IMR-90 (cell line): ENCODE measurements around the gene SPACA6. TPM values are rescaled to one million over a fixed set of nuclear protein-coding genes. Genes with fewer than 3 reads are reported as not detected.

ENCODE experiments used
- ATAC-seq: fragments of 200-7000 bp; cut with Tn5 transposase; 2 replicates; pipeline ENCODE4 v1.9.1; 2020; ENCODE audit warnings: low read depth, mild to moderate bottlenecking, moderate library complexity
- BruUV-seq: library from RNA; stranded (reverse); fragments of 400-500 nt; replicated peaks from 2 replicates; lab custom pipeline; 2021; lab: Mats Ljungman, UMichigan
- CTCF ChIA-PET: fragments of 300-600 bp; formaldehyde crosslinking; extraction: SDS; loops from one replicate; lab custom pipeline; 2021; ENCODE audit warnings: antibody characterized with exemption; lab: Yijun Ruan, JAX
- POLR2A ChIA-PET: fragments of 300-600 bp; sonication (Branson Sonifier 250); formaldehyde crosslinking; loops from one replicate; lab custom pipeline; 2022; ENCODE audit warnings: antibody characterized with exemption; ENCODE audit not compliant: unreplicated experiment; lab: Charles Lee
- DNase-seq: peaks from one replicate; pipeline ENCODE4 v3.0.0; 2013
- H2AFZ ChIP-seq: replicated peaks from 2 replicates; pipeline ENCODE3; 2013; ENCODE audit warnings: low read length, mild to moderate bottlenecking; ENCODE audit not compliant: poor library complexity
- H2AK5ac ChIP-seq: 2 replicates; pipeline ENCODE4 v1.6.1; 2013; ENCODE audit warnings: low read depth, low read length, inconsistent platforms
- H2AK9ac ChIP-seq: replicated peaks from 2 replicates; pipeline ENCODE3; 2013; ENCODE audit warnings: mild to moderate bottlenecking, low read depth, low read length, moderate library complexity; ENCODE audit not compliant: poor library complexity
- H2BK120ac ChIP-seq: 2 replicates; pipeline ENCODE4 v1.6.1; 2013; ENCODE audit warnings: low read depth, low read length, inconsistent platforms
- H2BK15ac ChIP-seq: 3 replicates; pipeline ENCODE4 v1.6.1; 2013; ENCODE audit warnings: low read depth, low read length, inconsistent platforms
- H2BK20ac ChIP-seq: 2 replicates; pipeline ENCODE4 v1.6.1; 2013; ENCODE audit warnings: low read depth, mild to moderate bottlenecking, inconsistent platforms, low read length, moderate library complexity
- H2BK5ac ChIP-seq: 2 replicates; pipeline ENCODE4 v1.6.1; 2013; ENCODE audit warnings: mild to moderate bottlenecking, low read depth, low read length, inconsistent platforms; ENCODE audit not compliant: poor library complexity, severe bottlenecking
- H3K14ac ChIP-seq: replicated peaks from 2 replicates; pipeline ENCODE4 v1.6.1; 2013; ENCODE audit warnings: low read depth, low read length, inconsistent platforms
- H3K18ac ChIP-seq: 2 replicates; pipeline ENCODE4 v1.6.1; 2013; ENCODE audit warnings: low read depth, low read length, control low read depth
- H3K23ac ChIP-seq: 2 replicates; pipeline ENCODE4 v1.6.1; 2013; ENCODE audit warnings: low read depth, low read length, inconsistent platforms
- H3K27ac ChIP-seq: 2 replicates; pipeline ENCODE4 v1.5.1; 2013; ENCODE audit warnings: mild to moderate bottlenecking, control low read depth, low read length; ENCODE audit not compliant: insufficient read depth
- H3K27me3 ChIP-seq: 2 replicates; pipeline ENCODE4 v1.6.1; 2013; ENCODE audit warnings: low read length; ENCODE audit not compliant: control insufficient read depth, insufficient read depth
- H3K36me3 ChIP-seq: 2 replicates; pipeline ENCODE4 v1.6.1; 2013; ENCODE audit warnings: low read length, mixed read lengths; ENCODE audit not compliant: control insufficient read depth, insufficient read depth
- H3K4ac ChIP-seq: 2 replicates; pipeline ENCODE4 v1.6.1; 2013; ENCODE audit warnings: low read depth, low read length, inconsistent platforms
- H3K4me1 ChIP-seq: 2 replicates; pipeline ENCODE4 v1.6.1; 2013; ENCODE audit warnings: low read length, mixed read lengths; ENCODE audit not compliant: control insufficient read depth, insufficient read depth
- H3K4me2 ChIP-seq: 2 replicates; pipeline ENCODE4 v1.6.1; 2013; ENCODE audit warnings: low read depth, mild to moderate bottlenecking, control low read depth, low read length, moderate library complexity
- H3K4me3 ChIP-seq: 2 replicates; pipeline ENCODE4 v1.5.1; 2013; ENCODE audit warnings: low read depth, mild to moderate bottlenecking, control low read depth, low read length, moderate library complexity; ENCODE audit not compliant: insufficient read depth
- H3K56ac ChIP-seq: 2 replicates; pipeline ENCODE4 v1.6.1; 2013; ENCODE audit warnings: low read length, inconsistent platforms; ENCODE audit not compliant: insufficient read depth; ENCODE audit errors: extremely low read depth
- H3K79me1 ChIP-seq, 2 experiments: 2 replicates each; pipeline ENCODE4 v1.6.1; 2013; ENCODE audit warnings: low read length in 2 of 2, inconsistent platforms in 1 of 2, low read depth in 1 of 2
- H3K9ac ChIP-seq: 2 replicates; pipeline ENCODE4 v1.6.1; 2013; ENCODE audit warnings: low read depth, low read length, control low read depth
- H3K9me1 ChIP-seq: 2 replicates; pipeline ENCODE4 v1.6.1; 2013; ENCODE audit warnings: low read length, inconsistent platforms; ENCODE audit not compliant: insufficient read depth
- H3K9me3 ChIP-seq: 2 replicates; pipeline ENCODE4 v1.6.1; 2013; ENCODE audit warnings: low read length; ENCODE audit not compliant: control insufficient read depth, insufficient read depth
- H4K20me1 ChIP-seq: 2 replicates; pipeline ENCODE4 v1.6.1; 2013; ENCODE audit warnings: low read length, inconsistent platforms; ENCODE audit not compliant: insufficient read depth
- H4K5ac ChIP-seq: 2 replicates; pipeline ENCODE4 v1.6.1; 2013; ENCODE audit warnings: mild to moderate bottlenecking, low read depth, low read length, control low read depth
- H4K8ac ChIP-seq, 2 experiments: 2 replicates each; pipeline ENCODE4 v1.6.1; 2013; ENCODE audit warnings: low read depth in 2 of 2, low read length in 2 of 2, control low read depth in 1 of 2, inconsistent platforms in 1 of 2
- H4K91ac ChIP-seq: 2 replicates; pipeline ENCODE4 v1.6.1; 2013; ENCODE audit warnings: low read depth, low read length, inconsistent platforms; ENCODE audit not compliant: insufficient read depth
- BHLHE40 ChIP-seq: fragments of 150-350 bp; IDR thresholded peaks from 2 replicates; pipeline ENCODE4 v1.6.1; 2016; ENCODE audit warnings: mild to moderate bottlenecking, low read depth, low read length
- CEBPB ChIP-seq: IDR thresholded peaks from 2 replicates; pipeline ENCODE4 v1.6.1; 2012; ENCODE audit warnings: low read depth, low read length, improper control_type of control experiment
- MAFK ChIP-seq: IDR thresholded peaks from 2 replicates; pipeline ENCODE4 v1.6.1; 2012; ENCODE audit warnings: low read depth, low read length, improper control_type of control experiment
- NFE2L2 ChIP-seq: fragments of 150-350 bp; IDR thresholded peaks from 2 replicates; pipeline ENCODE4 v1.6.1; 2016; ENCODE audit warnings: low read depth, mild to moderate bottlenecking, low read length
- POLR2A ChIP-seq: IDR thresholded peaks from 2 replicates; pipeline ENCODE4 v1.6.1; 2012; ENCODE audit warnings: mild to moderate bottlenecking, low read depth, low read length
- RAD21 ChIP-seq: IDR thresholded peaks from 2 replicates; pipeline ENCODE4 v1.6.1; 2012; ENCODE audit warnings: low read length, improper control_type of control experiment
- SMC3 ChIP-seq: fragments of 150-350 bp; IDR thresholded peaks from 2 replicates; pipeline ENCODE4 v1.6.1; 2016; ENCODE audit warnings: low read depth, mild to moderate bottlenecking, antibody characterized with exemption, low read length, moderate library complexity
- WGBS, 2 experiments: methylation state at CpG; one replicate each; pipeline versions ENCODE4 v1.1.5 to v1.1.7; 2013; ENCODE audit warnings: missing lambda C conversion rate in 2 of 2; ENCODE audit not compliant: insufficient read length in 1 of 2; ENCODE audit errors: extremely low coverage in 2 of 2; 5-methylcytosine and 5-hydroxymethylcytosine counted together
- dilution Hi-C: fragments of 300-500 bp; cut with HindIII; formaldehyde crosslinking; loops from one replicate; pipeline ENCODE4 v1.14.3; 2018; ENCODE audit warnings: low sequenced_read_pairs; ENCODE audit not compliant: unreplicated experiment
- in situ Hi-C: fragments of 300-500 bp; cut with MboI; formaldehyde crosslinking; loops from 3 replicates; pipeline ENCODE4 v1.14.3; 2019; ENCODE audit warnings: low sequenced_read_pairs, inconsistent platforms, mixed read lengths
- intact Hi-C: fragments of 100-400 bp; cut with micrococcal nuclease; formaldehyde crosslinking; loops from 2 replicates; pipeline ENCODE4 v1.10.0; 2022
- microRNA-seq, 2 experiments: library from miRNA; stranded (forward) in 1 of 2; unstranded in 1 of 2; fragments of 10-50 nt in 1 of 2; fragments of <30 nt in 1 of 2; gene quantifications in 1 of 2; microRNA quantifications in 1 of 2; one replicate each; pipeline versions ENCODE3 to v1.1.0; 2013 to 2020; ENCODE audit not compliant: insufficient read depth in 1 of 2, insufficient read length in 1 of 2, unreplicated experiment in 1 of 2
- polyA plus RNA-seq, 3 experiments: library from polyadenylated mRNA; depleted of rRNA; stranded (reverse); fragments of >200 nt; gene quantifications; 2 replicates each; pipeline ENCODE4 v1.2.3, GENCODE V29; 2012; ENCODE audit warnings: low replicate concordance in 1 of 3
- small RNA-seq, 5 experiments: library from RNA; depleted of rRNA; stranded (forward); fragments of <200 nt; gene quantifications; one replicate each; pipeline ENCODE3, GENCODE V24; 2012
- total RNA-seq: library from RNA; depleted of rRNA; stranded (reverse); fragments of >200 nt; gene quantifications from 2 replicates; pipeline ENCODE4 v1.2.3, GENCODE V29; 2012; rRNA removed
- TF ChIP-seq, protein P1 (sequence below): fragments of 150-350 bp; IDR thresholded peaks from 2 replicates; pipeline ENCODE4 v1.6.1; 2017; ENCODE audit warnings: mild to moderate bottlenecking, antibody characterized with exemption, low read length, low read depth
- TF ChIP-seq, protein P2 (sequence below): fragments of 150-350 bp; IDR thresholded peaks from 2 replicates; pipeline ENCODE4 v1.6.1; 2016; ENCODE audit warnings: low read depth, mild to moderate bottlenecking, low read length, moderate library complexity, borderline replicate concordance

The SPACA6 gene
- total and polyA plus RNA-seq, 2 of the 4 experiments (the other 2 are of a cell fraction): 1.3 to 13.6 TPM

DNA sequence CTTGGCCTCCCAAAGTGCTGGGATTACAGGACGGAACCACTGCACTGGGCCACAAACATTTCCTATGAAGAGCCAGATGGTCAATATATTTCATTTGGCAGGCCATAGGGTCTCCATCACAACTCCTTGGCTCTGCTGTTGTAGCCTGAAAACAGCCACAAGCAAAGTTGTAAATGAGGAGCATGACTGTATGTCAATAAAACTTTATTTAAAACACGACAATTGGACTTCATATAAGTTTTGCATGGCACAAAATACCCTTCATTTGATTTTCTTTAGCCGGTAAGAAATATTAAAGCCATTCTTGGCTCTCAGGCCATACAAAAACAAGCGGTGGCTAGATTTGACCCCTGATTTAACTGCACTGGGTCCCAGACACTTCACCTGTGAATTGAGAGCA, 61.6 kb downstream of the SPACA6 start:
- no peaks in the 10 kb centered on the region for H3K79me1 ChIP-seq
- H2AK9ac ChIP-seq: no peak overlapping the region
- no peak overlapping the region for H3K14ac ChIP-seq
- no peak overlapping the region for H3K23ac ChIP-seq
- ChIA-PET CTCF (no interaction called here), POLR2A (no interaction called here)
- H3K18ac ChIP-seq: no peak overlapping the region
- no peaks in the 10 kb centered on the region for H3K27me3 ChIP-seq
- BruUV-seq: no TSS peak
- H3K9me1 ChIP-seq: no peaks in the 10 kb centered on the region
- no peak overlapping the region for H3K9ac ChIP-seq
- H4K20me1 ChIP-seq: no peaks in the 10 kb centered on the region
- no peak for ATAC-seq
- H4K8ac ChIP-seq: no peak overlapping the region
- no peaks in the 10 kb centered on the region for H3K4me1 ChIP-seq
- no peak overlapping the region for H2AK5ac ChIP-seq
- H3K4me2 ChIP-seq: no peak overlapping the region
- H2BK20ac ChIP-seq: no peak overlapping the region
- in situ Hi-C loops (no loop called here), intact Hi-C loops (no loop called here), dilution Hi-C loops (no loop called here)
- no peak overlapping the region for H2BK5ac ChIP-seq
- no peak overlapping the region for H3K4me3 ChIP-seq
- H3K27ac ChIP-seq: no peak overlapping the region
- TF ChIP-seq RAD21 (no peak), SMC3 (no peak), MAFK (no peak), BHLHE40 (no peak), NFE2L2 (no peak), CEBPB (no peak), POLR2A (no peak)
- TF ChIP-seq, protein P1, sequence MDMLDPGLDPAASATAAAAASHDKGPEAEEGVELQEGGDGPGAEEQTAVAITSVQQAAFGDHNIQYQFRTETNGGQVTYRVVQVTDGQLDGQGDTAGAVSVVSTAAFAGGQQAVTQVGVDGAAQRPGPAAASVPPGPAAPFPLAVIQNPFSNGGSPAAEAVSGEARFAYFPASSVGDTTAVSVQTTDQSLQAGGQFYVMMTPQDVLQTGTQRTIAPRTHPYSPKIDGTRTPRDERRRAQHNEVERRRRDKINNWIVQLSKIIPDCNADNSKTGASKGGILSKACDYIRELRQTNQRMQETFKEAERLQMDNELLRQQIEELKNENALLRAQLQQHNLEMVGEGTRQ: no peak
- TF ChIP-seq, protein P2, sequence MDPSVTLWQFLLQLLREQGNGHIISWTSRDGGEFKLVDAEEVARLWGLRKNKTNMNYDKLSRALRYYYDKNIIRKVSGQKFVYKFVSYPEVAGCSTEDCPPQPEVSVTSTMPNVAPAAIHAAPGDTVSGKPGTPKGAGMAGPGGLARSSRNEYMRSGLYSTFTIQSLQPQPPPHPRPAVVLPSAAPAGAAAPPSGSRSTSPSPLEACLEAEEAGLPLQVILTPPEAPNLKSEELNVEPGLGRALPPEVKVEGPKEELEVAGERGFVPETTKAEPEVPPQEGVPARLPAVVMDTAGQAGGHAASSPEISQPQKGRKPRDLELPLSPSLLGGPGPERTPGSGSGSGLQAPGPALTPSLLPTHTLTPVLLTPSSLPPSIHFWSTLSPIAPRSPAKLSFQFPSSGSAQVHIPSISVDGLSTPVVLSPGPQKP: no peak
- H4K91ac ChIP-seq: no peak overlapping the region
- H3K4ac ChIP-seq: no peak overlapping the region
- H2AFZ ChIP-seq: no peak overlapping the region
- no peak overlapping the region for H2BK120ac ChIP-seq
- H3K36me3 ChIP-seq: no peaks in the 10 kb centered on the region
- no CpG with 5 or more reads among the region's 4 CpGs for WGBS, 2 experiments
- no peak overlapping the region for H4K5ac ChIP-seq
- H3K56ac ChIP-seq: no peak overlapping the region
- H3K9me3 ChIP-seq: peaks cover 6% of the 10 kb centered on the region
- H2BK15ac ChIP-seq: no peak overlapping the region
- no peak for DNase-seq

Small RNA genes within 50 kb of the gene (microRNA-seq; reads per million reads assigned to microRNA genes)
- gene AC018755.2 (ENCODE audit: insufficient read depth, insufficient read length): not detected
- 0 to 6,296 reads per million in 2 experiments for gene MIR125A (ENCODE audit: insufficient read depth in 1 of 2, insufficient read length in 1 of 2, unreplicated experiment in 1 of 2)
- gene MIR99B (ENCODE audit: insufficient read depth in 1 of 2, insufficient read length in 1 of 2, unreplicated experiment in 1 of 2): 1.0 to 11,557 reads per million in 2 experiments
- 0 to 7,627 reads per million in 2 experiments for gene MIRLET7E (ENCODE audit: insufficient read depth in 1 of 2, insufficient read length in 1 of 2, unreplicated experiment in 1 of 2)

Small RNA genes within 50 kb of the gene (small RNA-seq; reads per million reads assigned to genes)
- gene AC018755.2 (0 reads per million in 5 experiments), gene MIR125A (0 reads per million in 5 experiments), gene MIR99B (0 to 3.1 (median 0) reads per million in 5 experiments), gene MIRLET7E (0 reads per million in 5 experiments)

Other genes starting within 250 kb of the SPACA6 start
- gene SIGLEC8, start 234.9 kb upstream of the SPACA6 start, total RNA-seq: not detected in 2 replicates
- not detected in 2 replicates for gene SIGLEC8, start 234.9 kb upstream of the SPACA6 start, polyA plus RNA-seq (2012; rRNA removed)
- not detected in 2 replicates for gene CEACAM18, start 214.8 kb upstream of the SPACA6 start, total RNA-seq
- not detected in 2 replicates for gene CEACAM18, start 214.8 kb upstream of the SPACA6 start, polyA plus RNA-seq (2012; rRNA removed)
- not detected in 2 replicates for gene SIGLEC12, start 191.5 kb upstream of the SPACA6 start, total RNA-seq
- not detected in 2 replicates for gene SIGLEC12, start 191.5 kb upstream of the SPACA6 start, polyA plus RNA-seq (2012; rRNA removed)
- gene SIGLEC6, start 161.7 kb upstream of the SPACA6 start, total RNA-seq: not detected in 2 replicates
- gene SIGLEC6, start 161.7 kb upstream of the SPACA6 start, polyA plus RNA-seq (2012; rRNA removed): not detected in 2 replicates
- 6.4 and 8.4 TPM in 2 replicates for gene ZNF175, start 122.0 kb upstream of the SPACA6 start, total RNA-seq
- 3.3 and 3.6 TPM in 2 replicates for gene ZNF175, start 122.0 kb upstream of the SPACA6 start, polyA plus RNA-seq (2012; rRNA removed)
- not detected in 2 replicates for gene SIGLEC5, start 62.9 kb upstream of the SPACA6 start, total RNA-seq
- gene SIGLEC5, start 62.9 kb upstream of the SPACA6 start, polyA plus RNA-seq (2012; rRNA removed): not detected in 2 replicates
- not detected in 2 replicates for gene SIGLEC14, start 46.5 kb upstream of the SPACA6 start, total RNA-seq
- not detected in 2 replicates for gene SIGLEC14, start 46.5 kb upstream of the SPACA6 start, polyA plus RNA-seq (2012; rRNA removed)
- not detected in 2 replicates for gene HAS1, start 30.7 kb downstream of the SPACA6 start, total RNA-seq
- not detected in 2 replicates for gene HAS1, start 30.7 kb downstream of the SPACA6 start, polyA plus RNA-seq (2012; rRNA removed)
- not detected in 2 replicates for gene FPR1, start 58.5 kb downstream of the SPACA6 start, total RNA-seq
- not detected in 2 replicates for gene FPR1, start 58.5 kb downstream of the SPACA6 start, polyA plus RNA-seq (2012; rRNA removed)
- not detected in 2 replicates for gene FPR2, start 67.8 kb downstream of the SPACA6 start, total RNA-seq
- gene FPR2, start 67.8 kb downstream of the SPACA6 start, polyA plus RNA-seq (2012; rRNA removed): not detected in 2 replicates
- gene FPR3, start 101.8 kb downstream of the SPACA6 start, total RNA-seq: not detected in 2 replicates
- not detected in 2 replicates for gene FPR3, start 101.8 kb downstream of the SPACA6 start, polyA plus RNA-seq (2012; rRNA removed)
- 2.9 and 4.4 TPM in 2 replicates for gene ZNF577, start 194.6 kb downstream of the SPACA6 start, total RNA-seq
- 4.0 and 5.8 TPM in 2 replicates for gene ZNF577, start 194.6 kb downstream of the SPACA6 start, polyA plus RNA-seq (2012; rRNA removed)
- 9.2 and 10.4 TPM in 2 replicates for gene ZNF649, start 211.7 kb downstream of the SPACA6 start, total RNA-seq
- 1.5 and 1.9 TPM in 2 replicates for gene ZNF649, start 211.7 kb downstream of the SPACA6 start, polyA plus RNA-seq (2012; rRNA removed)
- 7.8 and 10.4 TPM in 2 replicates for gene ZNF613, start 234.1 kb downstream of the SPACA6 start, total RNA-seq
- gene ZNF613, start 234.1 kb downstream of the SPACA6 start, polyA plus RNA-seq (2012; rRNA removed): 2.3 and 3.3 TPM in 2 replicates